NCI-H2107 treated with DMSO at 0.1 percent for 48 hours (cell line): ENCODE measurements around the gene PREP.
"Not testable (repeated sequence)": the region's sequence is repeated elsewhere in the genome, so short reads cannot be mapped to it uniquely, and the experiment has no call there.

Experiments used
- DNase-seq: peaks from one replicate; lab custom pipeline; 2025; ENCODE audit not compliant: unreplicated experiment; lab: John Stamatoyannopoulos, UW

PREP gene

DNA sequence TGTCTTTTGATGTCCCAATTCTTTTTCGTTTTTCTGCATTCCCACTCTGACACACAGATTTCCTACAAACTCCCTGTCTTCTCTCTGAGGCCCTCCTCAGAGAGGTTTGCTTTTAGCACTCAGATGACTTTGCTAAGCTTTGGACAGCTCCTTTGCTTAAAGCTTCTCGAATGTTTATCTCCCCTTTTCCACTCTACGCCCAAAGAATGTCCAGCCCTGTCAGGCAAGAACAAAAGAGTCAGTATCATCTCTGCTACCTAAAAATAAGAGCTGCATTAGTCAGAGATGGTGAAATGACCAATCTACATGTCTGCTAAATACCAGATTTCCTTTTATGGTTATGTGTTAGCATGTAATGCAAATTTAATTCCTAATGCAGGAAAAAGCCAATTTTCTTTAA is 56.8 kb downstream of the PREP start:
- no peak for DNase-seq

DNA sequence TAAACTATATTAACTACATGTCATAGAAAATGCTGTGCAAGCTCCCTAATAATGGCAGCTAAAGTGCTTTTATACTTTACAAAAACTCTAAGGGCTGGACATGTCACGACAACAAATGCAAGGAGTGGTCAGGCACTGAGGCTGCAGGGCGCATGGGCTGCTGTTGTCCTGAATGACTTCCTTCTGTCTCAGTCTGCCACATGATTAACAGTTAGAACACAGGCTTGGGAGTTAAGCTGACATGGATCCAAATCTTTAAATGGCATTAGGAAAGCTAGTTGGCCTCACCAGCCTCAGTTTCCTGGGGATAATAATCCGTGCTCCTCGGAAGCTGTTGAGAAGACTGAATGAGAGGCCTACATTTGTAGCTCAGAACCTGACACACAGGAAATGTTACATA is 57.4 kb downstream of the PREP start:
- DNase-seq: no peak

DNA sequence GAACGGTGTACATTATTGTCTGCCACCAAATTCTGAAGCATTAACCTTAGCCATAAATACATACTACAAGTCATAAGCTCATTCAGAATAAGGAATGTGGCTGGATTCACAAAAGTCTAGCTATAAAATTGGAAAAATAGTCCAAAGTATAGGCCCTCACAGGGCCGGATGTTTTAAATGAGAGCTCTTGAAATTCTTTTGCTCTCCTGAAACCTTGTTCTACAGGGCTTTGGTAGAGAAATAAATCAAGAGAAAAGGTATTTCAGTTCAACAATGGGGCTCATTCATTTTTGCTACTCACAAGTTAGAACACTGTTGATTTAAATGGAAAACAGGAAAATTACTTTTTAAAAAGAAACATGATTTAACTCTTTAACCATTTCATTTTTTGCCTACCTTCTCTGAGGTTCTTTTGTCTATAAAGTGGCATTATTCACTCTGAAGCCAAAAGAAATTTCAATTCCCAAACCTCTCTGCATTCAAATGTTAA is 58.0 kb downstream of the PREP start:
- no peak for DNase-seq

DNA sequence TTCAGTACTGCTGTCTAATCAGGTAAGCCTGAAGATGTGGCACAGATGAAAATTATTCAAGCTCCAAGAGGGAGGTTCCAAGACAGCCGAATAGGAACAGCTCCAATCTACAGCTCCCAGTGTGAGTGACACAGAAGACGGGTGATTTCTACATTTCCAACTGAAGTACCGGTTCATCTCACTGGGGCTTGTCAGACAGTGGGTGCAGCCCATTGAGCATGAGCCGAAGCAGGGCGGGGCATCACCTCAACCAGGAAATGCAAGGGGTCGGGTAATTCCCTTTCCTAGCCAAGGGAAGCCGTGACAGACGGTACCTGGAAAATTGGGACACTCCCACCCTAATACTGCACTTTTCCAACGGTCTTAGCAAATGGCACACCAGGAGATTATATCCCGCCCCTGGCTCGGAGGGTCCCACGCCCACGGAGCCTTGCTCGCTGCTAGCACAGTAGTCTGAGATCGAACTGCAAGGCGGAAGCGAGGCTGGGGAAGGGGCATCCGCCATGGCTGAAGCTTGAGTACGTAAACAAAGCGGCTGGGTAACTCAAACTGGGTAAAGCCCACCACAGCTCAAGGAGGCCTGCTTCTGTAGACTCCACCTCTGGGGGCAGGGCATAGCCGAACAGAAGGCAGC is 64.4 kb downstream of the PREP start:
- DNase-seq: not testable (repeated sequence)

DNA sequence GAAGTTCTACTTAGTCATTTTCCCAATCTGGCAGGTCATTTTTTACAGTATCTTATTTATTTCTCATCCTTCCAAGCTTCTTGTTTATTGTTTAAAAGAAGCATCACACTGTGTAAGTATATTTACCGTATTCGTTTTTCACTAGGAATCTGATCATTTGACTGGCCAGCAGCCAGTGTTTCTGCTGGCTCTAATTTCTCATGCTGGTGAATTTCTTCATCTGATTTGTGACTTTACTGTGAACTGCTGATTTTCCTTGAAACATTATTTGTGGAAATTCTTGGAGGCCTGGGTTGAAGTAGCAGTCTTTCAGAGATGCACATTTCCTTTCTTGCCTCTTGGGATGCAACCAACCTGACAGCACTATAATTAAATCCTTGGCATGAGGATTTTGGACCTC is 65.9 kb downstream of the PREP start:
- no peak for DNase-seq

DNA sequence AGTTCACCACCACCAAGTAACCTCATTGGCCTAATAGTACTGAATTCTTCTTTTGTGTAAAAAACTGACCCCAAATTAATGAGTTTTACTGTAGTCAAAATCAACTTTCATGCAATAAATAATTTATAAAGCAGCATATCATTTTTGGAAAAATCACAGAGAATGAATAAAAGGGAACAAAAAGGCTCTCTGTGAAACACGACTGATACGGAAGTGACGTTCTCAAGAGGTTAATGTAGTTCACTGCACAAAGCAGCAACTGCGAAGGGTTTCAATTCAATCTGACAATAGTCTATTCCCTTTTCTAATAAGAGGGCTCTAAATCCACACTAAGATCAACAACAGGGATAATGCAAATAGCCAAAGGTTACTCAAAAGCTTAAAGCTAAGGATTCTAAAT is 70.3 kb downstream of the PREP start:
- DNase-seq: no peak

DNA sequence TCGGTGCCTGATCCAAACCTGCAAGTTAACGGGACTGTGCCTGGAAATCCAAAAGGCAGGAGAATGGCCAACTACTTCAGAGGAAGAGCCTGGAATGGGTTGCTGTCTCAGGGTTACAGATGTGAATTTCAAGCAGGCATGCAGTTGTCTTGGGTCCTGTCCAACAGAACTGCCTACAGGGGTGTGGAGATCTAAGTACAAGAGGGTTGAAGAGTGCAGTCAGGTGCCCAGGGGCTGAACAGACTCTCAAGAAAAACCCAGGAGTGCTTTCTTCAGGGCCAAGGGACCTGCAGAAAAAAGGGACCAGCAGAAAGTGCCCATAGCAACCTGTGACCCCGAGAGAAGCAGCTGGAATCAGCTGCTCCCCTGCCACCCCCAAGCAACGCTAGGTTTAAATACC is 71.0 kb downstream of the PREP start:
- DNase-seq: no peak

DNA sequence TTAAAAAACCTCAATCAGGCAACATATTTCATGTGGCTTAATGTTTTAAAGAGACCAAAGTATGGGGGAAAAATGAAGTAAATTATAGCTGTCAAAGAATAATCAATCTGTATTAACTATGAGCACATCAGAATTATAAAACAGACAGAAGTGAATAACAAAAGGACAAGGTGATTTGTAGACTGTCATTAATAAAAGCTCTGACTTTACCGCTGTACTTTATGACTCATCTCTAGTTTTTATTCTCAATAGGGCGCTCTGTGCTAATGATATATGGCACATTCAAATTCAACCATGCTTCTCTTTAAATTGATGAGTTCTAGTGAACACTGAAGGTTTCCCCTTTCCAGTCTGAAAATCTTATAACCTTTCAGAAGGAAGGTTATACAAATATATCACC is 72.0 kb downstream of the PREP start:
- no peak for DNase-seq

DNA sequence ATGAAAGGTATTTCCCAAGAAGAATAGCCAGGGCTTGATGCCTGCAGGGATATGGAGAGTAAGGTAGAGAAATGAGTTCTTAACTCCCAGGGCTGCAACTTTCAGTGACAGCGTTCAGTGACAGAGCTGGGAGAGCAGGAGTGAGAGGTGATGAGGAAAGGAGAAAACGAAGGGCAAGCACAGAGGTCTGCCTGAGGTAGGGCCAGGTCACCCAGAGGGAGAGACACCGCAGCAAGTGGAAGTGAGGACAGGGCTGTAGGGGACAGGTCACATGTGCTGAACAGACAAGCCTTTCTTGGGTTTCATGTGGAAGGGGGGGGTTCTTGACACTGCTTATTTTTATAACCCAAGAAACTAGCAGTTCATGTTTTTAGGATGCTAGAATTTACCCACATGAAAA is 72.5 kb downstream of the PREP start:
- DNase-seq: no peak

DNA sequence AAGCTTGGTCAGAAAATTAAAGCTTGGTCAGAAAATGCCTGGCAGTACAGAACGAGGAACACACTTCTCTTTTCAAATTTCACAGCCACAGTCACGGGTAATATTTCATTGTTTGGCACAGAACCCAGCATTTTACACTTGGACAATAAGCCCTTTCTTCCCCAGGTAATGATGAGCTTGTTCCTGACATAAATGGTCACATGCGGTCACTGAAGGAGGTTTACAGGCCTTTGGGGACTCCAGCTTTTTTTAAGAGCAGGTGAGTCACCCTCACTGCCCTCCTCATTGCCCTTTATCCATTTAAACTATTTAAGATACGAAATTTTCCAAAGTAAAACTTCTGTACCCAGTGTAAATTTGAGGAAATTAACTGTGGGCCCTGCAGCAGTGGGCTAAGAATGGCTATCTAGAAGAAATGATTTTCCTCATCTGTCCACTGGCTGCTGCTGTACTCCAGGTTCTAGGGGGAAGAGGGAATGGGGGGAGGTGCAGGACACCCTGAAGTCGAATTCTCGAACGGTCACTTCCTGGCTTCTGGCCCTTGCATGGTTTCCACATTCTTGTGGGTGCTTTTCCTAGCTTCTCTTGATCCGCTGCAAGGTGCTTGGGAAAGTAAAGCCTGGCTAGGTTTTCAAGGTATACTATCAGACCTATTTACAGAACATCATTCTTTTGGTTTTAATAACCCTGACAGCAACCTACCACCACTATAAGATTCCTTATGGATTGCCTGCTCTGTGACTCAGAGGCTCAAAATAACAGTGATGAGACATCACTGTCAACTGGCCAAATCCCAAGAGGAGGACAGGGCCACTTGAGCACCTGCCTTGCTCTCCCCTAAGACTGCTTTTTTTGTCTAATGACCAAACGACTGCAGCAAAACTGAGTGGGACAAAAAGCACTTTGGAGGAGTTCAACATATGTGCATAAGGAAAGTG is 75.8 kb downstream of the PREP start:
- DNase-seq: peak; percentile 80

DNA sequence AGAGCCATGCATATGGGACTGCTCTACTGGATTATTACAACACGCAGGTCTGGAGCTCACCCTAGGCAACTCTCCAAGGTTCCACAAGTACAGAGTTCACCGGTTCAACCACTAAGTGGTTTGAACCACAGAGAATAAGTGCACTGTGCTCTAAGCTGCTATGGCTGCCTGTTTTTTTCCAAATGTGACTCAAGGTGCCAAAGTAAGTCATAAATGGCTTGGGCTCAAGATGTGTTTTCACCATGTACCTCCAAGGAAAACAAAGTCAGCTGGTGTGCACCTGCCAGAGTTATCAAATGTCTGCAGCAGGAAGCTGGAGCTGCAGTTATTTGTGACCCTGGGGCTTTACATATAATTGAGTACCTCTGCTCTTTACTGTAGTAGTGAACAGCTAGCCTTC is 76.7 kb downstream of the PREP start:
- DNase-seq: peak; percentile 87

DNA sequence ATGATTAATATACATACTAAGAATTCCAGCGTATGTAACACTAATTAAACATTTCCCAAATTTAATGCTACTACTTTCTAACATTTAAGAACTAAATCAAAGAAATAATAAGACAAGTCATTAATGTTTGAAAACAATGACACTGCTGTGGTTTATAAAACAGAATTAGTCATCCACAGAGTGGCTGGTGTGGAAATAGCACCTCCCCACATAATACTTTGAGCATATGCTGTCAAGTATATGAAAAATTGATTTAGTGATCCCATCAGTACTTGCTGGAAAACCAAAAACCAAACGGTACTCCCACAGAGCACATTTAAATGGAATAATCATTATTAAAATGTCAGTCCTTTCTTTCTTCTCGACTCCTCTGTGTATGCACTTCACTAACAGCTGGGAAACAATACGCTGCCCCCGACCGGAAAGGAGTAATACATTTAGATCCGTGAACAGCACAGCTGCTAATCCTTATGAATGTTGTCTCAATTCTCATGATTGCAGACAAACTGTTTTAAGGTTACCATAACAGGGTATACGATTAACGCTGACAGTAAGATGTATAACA is 78.4 kb downstream of the PREP start:
- DNase-seq: peak; percentile 72

DNA sequence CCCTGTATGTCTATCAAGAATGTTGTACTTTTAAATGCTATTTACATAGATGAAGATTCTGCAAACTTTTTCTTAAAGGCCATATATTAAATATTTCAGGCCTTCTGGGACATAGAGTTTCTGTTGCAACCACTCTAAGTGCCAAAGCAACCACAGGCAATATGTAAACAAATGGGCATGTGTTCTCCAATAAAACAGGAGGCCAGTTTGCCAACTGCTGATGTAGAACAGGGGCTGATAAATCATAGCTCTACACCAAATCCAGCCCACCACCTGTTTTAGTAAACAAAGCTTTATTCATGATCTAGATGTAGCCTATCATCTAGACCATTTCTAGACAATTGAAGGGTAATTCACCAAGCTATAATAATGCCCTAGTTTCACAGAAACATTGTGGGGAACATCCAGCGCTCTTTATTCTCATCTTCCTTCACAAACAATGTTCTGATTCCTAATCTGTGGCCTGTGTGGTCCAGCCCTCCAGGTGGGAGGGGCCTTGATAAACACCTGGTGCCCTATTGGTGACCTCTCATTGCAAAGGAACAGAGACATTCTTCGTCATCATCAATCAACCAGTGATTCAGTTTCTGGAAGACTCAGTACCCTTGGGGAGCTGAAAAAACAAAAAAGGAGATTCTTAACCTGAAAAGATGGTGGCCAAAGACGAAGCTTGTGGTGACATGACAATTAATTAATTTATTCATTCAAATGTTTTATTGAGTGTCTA is 80.2 kb downstream of the PREP start:
- peak; percentile 14 for DNase-seq

DNA sequence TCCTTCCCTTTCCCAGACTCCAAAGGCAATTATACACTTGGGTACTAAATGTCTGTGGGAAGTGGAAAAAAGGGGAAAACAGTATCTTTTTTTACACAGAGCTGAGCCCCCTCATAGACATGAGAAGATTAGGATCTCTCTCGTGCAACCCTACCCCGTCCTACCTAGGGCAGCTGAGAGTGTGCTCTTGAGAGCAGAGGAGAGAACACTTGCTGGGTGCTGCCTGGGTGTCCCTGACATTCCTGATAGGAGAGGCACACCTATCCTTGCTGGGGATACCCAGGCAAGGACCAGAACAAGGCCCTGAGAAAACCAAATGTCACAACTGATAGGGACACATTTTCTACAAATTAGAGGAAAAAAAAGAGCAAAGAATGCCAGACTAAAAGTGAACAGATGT is 81.2 kb downstream of the PREP start:
- DNase-seq: no peak

DNA sequence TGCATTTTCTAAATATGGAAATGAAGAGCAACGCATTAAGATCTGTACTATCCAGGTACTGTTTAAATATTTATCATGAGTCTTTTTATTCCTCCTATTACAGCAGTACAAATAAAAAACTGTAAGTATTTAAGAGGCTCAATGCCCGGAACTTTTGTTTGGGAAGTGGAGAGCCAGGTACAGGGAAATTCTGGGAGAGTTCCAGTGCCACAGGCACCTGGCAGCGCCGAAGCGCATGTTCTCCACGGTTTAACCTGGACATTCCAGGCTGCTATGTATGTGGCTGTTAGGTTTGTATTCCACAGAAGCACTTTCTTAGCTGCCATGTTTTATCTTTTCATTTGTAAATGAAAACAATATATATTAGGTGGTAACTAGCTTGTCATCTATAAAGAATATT is 81.7 kb downstream of the PREP start:
- peak; percentile 51 for DNase-seq

DNA sequence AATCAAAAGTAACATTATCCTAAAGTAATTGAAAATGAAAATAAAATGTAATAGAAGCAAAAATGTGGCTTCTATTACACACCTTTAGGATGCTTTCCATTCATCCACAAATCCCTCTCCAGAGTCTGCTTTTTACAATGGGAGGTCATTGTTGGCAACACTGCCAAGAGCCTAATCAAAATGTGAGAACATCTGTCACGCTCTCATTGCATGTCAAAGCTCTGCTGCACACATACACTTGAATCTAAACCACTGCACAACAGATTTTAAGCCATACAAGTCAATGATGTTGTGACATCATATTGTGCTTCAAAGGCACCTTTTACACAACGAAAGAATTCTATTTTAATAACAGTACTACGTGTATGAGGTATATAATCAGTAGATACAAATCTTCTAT is 82.1 kb downstream of the PREP start:
- DNase-seq: peak; percentile 73

DNA sequence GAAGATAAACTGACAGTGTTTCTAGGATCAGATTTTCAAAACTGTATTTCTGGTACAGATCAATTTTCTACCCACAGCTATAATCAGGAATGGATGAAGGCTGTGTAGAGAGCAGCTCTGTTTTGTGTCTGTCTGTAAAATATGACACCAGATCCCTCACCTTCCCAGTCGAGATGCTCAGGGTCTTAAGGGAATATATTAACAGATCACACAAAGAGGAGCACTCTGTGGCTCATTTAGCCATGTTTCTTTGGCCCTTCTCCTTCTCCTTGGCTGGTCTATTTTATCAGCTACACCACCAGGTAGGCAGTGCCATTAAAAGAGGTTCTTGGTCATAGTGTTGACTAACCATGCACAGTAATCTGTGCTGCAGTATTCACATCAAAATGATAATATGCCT is 82.6 kb downstream of the PREP start:
- DNase-seq: no peak

DNA sequence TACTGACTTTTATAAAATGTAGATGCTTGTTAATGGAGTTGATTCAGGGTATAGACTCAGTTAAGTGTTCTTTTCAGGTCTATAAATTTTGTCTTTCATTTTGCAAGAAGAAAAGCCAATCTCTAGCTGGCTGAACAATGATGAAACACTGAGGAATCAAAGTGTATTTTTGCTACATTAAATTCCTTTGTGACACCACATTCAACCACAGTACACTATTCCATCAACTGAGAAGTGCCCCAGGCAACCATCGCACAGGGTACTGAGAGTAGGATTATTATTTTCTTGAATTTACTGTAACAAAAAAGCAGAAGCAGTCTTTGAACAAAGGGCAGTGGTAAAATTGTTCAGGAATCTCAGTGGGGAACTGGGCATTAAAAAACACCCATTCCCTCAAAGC is 83.6 kb downstream of the PREP start:
- DNase-seq: no peak

DNA sequence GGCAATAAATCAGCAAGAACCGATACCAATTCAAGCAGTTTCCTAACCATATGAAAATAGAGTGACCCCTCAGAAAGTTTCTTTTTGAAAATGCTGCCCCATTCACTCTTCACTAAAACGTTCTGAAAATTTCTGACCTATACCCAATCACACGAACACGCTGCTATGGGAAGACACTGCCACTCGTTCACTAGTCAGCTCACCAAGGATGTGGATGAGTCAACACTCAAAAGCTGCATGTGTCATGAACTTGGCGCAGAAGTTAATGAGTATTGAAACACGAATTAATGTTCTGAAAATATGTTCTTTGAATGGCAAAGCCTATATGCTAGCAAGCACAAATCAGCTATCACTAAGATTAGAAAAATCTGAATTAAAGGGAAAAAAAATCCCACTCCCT is 84.2 kb downstream of the PREP start:
- DNase-seq: no peak

DNA sequence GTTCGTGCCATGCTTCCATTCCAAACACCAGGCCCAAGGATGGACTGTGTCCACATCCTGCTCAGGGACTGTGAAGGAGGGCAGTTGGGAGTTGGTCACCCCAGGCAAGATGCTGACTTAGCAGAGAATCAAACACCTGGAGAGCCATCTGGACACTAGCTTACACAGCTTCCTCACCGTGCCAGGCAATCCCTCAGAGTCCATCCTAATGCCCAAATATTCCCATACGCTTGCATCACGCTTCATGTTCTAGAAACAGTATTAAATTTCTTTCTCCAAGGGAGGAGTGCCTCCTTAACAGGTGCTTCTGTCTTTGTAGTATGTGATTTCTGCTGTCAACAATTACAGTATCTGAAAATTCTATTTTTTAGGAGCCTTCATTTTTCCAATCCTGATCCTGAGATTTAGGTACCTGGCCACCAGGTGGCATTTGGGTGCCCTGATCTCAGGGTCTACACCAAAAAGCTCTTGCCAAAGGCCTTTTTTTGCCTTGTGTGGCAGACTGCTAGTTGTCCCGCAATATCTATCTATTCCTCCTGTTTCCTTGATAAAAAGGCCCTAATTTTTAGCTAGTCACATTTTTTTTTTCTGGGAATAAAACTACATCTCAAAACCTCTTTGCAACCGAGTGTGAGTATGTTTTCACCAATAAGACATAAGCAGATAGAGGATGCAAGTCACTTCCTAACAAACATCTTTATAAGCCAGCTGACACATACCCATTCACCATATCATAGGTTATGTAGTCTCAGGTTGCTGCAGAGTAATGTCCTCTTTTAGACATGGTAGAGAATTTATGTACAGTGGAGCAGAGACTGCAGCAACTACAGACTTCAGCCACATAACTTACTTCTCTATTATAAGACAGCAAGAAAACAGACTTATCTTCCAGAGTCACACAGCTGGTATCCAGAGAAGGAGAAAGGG is 85.0 kb downstream of the PREP start:
- no peak for DNase-seq
